ENCODE data around the gene CARHSP1.
"Not testable (repeated sequence)": the region's sequence is repeated elsewhere in the genome, so short reads cannot be mapped to it uniquely, and the experiment has no call there.

Gene CARHSP1

DNA sequence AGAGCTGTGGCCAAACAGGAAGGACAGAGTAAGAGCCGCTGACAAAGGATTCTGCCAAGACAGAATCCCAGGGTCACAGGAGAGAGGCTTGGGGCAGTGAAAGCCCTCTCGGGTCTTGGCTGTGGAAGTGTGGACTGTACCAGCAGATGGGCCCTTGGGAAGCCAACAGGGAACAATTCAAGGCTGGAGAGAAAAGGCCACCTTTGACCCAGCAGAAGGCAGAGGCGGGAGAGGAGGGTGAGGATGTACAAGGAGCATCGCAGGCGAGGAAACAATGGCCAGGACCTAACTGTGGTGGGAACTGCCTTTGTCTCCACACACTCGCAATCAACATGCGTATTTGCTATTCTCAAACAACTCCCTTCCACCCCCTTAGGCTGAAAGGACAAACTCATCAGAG lies 15.7 kb downstream of the CARHSP1 start:
- DNase-seq, result no peak

DNA sequence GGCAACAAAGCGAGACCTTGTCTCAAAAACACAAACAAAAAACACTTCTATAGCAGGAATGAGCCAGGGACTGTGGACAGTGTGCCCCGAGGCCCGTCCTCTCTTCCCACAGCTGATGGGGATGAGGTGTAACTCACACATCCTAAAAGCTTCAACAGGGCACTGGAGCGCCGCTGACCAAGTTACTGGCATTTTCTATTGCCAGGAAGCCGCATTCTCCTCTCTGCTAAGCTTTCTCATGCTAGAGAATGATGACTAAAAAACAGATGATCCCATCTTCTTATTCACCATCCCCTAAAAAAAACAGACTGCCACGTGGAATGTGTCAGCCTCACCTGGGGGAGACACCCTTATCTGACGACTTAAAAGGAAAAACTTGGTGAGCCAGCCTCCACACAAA lies 16.3 kb downstream of the CARHSP1 start:
- no peak for DNase-seq

DNA sequence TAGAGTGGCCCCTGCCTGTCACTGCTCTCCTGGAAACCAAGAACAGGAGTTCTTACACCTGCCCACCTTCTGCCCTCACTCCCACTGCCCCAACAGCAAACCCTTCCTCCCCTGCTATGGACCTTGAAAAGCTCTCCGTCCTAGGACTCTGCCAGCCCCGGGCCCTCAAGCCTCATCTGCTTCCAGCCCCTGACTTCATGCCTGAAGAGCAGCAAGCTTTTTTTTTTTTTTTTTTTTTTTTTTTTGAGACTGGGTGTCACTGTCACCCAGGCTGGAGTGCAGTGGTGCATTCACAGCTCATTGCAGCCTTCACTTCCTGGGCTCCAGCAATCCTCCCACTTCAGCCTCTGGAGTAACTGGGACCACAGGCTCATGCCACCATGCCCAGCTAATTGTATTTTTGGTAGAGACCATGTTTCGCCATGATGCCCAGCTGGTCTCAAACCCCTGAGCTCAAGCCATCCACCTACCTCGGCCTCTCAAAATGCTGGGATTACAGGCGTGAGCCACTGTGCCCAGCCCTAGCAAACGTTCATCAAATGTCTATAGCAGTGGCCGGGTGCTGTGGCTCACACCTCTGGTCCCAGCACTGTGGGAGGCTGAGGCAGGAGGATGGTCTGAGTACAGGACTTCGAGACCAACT lies 16.9 kb downstream of the CARHSP1 start:
- DNase-seq, result no peak

DNA sequence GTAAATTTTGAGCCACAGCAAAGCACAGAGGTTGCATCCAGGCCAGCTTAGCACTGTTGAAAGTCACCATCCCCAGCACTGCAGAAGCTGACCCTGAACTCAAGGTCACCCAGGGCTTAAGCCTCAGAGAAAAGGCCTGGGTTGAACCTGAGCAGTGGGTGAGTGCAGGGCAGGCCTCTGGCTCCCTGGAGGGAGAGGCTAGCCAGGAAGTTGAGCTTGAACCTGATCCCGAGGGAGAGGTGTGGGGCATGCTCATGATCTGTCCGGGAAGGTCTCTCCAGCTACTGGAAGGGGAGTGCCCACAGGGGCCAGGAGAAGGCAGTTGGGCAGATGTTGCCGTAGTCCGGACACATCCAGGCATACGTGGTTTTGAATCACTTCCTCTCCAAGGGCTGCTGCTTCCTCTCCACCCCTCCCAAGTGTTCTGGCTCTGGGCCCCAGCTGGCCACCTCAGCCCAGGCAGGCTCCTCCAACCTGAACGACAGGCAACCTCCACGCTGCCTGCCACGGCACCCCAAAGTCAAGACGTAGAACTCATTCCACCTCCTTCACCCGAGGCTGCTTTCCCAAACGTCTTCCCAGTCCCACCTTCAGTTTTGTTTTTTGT lies 18.4 kb downstream of the CARHSP1 start:
- DNase-seq, result peak; percentile 57

DNA sequence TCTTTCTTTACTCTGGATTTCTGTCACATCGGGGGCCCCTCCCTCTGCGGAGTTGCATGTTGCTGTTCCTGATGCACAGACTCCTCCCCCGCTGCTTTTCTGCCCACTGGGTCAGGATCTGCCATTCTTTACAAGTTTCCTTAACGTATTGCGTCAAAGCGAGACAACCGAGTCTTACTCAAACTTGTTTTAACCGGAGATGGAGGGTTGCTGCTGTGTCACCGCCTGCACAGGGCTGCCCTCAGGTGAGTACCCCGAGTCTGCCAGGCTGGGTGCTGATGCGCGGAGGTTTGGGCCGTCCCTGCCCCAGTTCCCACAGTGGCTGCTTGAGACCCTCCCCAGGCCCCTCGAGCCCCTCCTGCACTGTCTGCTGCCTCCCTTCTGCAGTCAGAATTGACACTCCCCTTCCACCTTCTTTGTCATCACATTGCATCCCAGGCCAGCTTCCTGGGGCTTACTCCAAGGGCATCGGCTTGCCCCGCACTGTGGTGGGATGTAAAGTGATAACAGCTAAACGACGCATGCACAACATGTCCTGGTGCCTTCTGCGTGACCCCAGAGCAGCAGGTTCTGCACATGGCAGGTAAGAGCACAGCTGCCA lies 19.3 kb downstream of the CARHSP1 start:
- no peak for DNase-seq

DNA sequence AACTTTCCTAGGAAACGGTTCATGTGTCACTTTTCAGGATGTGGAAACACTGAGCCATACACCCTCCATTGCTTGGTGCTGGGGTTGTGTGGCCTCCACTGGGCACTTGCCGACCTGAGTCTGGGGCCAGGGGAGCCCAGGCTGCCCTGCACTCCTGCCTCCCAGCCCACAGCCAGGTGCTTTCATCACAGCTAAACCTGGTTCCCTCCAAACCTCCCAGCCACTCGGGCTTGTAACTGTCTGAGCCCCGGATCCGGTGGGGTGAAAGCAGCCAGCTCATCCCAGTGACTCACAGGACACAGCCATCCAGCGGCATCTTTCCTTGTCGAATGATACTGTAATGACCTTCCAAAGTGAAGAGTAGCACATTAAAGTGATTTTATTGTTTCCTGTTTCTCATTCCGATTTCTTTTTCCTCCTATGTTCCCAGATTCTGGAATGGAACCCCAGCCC lies 19.8 kb downstream of the CARHSP1 start:
- DNase-seq, result no peak

DNA sequence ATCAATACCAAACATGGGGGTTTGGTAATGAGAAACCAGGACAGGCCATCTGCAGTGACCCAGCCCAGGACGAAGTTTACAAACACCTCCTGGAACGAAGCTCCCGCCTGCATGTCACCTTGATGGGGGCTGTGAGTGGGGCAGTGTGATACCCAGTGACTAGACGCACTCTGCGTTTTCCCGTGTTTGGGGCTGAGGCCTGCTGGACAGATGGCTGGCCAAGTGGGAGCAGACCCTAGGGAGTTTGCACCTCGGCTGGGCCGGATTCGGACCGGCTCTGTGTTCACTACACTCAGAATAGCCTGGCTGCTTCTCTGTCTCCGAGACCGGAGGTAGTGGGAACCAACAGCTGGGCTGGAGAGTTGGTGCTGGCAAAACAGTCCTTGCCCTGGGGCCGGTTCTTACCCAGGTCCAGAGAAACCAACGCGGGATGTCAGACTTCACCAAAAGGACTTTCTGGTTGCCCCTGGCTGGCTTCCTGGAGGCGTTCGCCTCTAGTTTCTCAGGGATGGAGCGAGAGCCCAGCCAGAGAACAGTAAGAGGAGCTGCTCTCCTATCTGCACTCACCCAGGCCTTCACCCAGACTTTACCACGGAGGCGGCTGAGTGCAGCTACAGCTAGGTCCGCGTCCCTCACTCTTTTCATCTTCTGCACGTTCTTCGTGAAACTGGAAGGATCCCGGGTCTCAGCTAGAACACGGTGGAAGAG lies 20.4 kb downstream of the CARHSP1 start:
- no peak for DNase-seq

DNA sequence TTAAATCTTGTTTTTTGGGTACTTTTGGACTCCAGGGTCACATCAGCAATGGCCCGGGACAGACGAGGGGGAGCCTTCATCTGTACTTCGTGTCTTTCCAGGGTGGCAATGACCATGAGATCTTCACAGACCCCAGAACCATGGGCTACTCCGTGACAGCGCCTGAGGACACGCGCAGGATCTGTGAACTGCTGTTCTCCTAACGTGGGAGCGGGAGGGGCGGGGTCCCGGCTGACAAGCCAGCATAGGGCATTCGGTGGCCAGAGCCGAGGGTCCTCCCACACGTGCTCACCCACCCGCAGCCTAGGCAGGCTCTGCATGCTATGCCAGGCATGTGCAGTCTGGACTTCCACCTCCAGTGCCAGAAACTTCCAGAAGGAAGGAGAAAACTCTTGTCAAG lies 21.2 kb downstream of the CARHSP1 start:
- no peak for DNase-seq

DNA sequence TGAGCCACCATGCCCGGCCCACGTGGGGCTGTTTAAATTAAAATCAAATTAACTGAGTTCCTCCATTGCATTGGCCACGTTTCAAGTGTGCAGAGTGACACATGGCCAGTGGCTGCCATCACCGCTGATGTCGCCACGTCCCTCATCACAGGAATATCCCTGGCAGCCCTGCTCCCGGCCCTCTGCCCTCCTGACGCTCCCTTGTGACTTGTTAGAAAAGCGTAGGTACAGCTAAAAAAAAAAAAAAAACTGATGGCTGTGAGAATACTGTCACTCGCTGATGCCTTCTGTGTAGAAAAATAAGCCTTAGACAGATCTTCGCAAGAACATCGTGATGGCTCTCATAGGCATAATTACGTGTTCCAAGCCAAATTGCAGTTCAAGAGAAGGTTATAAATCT lies 21.7 kb downstream of the CARHSP1 start:
- DNase-seq, result no peak

DNA sequence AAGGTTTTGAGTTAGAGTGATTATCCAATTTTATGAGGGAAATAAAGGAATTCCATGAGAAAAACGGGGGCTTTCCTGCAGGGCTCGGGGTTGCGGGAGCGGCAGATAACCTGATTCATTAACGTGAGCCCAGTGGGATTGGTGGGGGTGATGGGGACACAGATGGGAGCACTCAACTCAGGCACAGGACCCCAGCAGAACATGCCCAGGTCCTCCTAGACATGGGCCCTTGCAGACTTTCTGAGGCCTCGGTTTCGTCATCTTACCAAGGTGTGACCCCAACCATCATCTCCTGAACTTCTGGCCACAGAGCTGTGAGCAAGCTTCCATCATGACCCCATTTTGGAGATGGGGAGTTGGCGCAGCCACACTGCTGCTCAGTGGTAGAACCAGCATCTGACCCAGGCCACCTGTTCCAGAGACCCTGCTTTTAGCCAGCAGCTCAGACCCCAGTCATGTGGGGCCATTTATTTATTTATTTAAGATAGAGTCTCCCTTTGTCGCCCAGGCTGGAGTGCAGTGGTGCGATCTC lies 22.3 kb downstream of the CARHSP1 start:
- no peak for DNase-seq

DNA sequence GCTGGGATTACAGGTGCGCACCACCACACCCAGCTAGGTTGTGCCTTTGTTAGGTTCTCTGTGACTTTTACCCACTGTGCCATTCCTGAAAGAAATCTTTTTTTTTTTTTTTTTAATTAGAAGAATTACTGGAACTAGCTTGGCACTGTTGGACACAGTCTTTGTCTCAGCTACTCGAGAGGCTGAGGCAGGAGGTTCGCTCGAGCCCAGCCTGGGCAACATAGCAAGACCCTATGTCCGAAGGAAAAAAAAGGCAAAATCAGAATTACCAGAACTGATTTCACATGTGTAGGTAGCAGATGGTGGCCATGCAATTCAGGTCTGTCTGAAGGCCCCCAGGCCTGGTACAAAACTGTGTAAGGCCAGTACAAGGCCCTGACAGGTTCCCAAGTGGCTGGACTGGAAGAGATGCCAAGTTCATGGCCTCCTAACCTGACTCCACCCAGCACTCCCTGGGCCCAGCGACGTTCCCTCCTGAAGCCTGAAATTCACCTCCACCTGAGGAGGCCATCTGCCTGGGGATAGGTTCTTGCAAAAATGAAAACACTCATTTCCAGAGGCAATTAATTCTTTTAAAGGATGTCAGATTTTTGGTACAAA lies 23.0 kb downstream of the CARHSP1 start:
- DNase-seq, result no peak

DNA sequence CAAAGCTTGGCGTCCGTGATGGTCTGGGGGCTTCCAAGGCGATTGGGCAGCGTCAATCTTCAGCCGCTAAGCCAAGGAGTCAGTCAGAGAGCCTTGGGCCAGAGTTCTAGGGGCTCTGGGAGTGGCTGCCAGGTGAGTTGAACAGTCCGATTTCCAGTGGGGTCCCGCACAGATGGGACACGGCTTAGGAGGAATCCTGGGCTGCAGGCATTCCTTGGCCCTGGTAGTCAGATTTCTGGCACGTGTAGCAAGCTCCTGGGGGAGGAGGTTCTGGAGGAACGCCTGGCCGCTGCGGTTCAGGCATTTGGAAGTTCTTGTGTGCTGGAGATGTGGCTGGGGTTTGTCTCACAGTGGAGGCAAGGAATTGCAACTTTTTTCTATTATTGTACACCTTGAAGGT lies 25.5 kb downstream of the CARHSP1 start:
- DNase-seq, result not testable (repeated sequence)

DNA sequence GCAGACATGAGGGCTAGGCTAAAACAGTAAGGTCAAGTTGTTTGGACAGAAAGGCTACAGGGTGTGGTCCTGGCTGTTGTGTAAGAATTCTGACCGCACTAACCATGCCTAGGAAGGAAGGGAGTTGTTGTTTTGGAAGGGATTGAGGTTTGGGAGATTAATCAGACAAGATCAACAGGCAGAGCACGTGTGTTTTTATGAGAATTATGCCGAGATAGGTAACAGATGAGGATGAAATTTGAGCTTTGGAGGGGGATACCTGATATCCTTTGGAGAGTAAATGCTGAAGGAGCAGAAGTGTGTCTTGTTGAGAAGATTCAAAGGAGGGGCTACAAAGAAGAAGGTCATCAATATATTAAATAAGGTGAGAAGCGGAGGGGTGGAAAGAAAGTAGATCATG lies 26.8 kb downstream of the CARHSP1 start:
- DNase-seq, result not testable (repeated sequence)

DNA sequence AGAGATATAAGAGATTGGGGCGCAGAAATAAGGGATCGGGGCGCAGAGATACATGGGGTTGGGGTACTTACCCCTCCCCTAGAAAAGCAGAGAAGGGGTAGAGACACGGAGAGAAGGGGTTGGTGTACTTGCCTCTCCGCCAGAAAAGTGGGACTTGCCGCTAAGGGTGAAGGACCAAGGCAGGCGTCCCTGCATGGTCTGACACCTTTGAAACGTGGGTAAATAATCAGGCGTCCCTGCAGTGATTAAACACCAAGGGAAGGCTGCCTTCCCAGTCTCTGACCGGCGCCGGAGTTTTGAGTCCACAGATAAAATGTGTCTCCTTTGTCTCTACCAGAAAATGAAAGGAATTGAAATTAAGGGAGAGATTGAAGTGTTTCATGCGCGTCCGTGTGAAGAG lies 31.2 kb downstream of the CARHSP1 start:
- DNase-seq, result not testable (repeated sequence)

DNA sequence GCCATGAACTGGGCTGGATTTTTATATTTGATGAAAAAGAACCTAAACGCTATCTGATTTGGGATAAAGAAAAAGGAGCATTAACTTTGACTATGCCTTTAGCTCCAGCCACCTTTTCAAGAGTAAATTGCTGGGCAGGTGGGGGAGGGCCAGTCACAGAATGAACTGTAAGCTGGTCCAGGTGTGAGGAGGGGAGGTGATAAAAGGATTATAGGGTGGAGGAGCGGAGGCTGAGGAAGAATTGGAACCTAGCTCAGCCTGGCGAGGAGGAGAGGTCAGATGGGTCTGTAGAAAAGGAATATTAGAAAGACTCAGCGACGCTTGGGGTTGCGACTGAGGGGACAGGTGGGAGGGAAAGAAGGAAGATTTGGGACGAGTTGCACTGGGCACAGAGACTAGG lies 32.0 kb downstream of the CARHSP1 start:
- not testable (repeated sequence) for DNase-seq

DNA sequence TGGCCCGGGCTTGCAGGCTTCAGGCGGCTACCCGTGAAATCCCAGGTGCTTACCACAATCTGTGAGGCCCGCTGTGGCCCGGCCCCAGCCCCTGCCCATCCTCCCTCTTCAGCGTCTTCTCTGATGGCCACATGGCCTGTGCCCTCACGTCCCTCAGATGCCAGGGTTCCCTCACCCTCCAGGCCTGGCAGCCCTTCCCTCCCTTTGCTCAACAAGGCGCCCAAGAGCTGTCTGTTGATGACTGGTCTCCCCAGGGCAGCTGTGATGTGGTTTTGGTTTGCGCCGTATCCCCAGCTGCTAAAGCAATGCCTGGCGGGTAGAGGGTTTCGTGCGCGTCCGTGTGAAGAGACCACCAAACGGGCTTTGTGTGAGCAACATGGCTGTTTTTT lies 36.1 kb downstream of the CARHSP1 start:
- DNase-seq, result no peak

DNA sequence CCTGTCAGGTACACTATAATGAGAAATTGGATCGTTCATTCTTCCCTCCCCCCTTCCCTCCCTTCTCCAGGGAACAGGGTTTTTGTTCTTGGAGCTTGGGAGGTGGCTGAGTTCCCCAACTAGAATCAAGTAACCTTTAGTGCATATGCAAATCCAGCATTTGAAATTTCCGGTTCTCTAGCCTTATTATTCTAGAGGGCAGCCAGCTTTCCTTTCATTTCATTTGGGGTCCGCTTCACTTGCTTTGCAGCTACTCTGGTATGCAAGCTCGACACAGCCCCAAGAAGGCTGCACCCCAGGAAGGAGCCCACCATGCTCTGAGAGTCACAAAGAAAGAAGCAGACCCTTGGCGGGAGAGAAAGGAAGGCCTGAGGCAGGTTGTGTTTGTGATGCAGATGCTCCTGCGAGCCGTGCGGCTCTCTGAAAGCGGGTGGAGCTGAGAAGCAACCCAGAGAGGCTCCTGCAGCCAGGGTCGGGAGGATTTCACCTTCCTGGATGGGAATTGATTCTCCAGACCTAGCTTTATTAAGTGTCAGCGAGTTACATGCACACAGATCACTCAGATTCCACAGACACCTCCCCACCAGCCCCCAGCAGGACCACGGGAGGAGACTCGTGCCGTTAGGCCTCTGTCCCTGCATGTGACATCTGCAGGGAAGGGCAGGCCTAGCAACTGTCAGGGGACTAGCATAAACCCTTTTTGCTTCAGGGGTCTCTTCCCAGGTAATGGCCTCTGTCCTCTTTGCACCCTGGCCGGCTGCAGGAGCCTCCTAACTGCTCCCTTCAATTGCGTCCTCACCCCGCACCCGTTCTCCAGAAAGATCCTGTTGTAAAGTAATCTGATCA lies 36.7 kb downstream of the CARHSP1 start:
- no peak for DNase-seq

DNA sequence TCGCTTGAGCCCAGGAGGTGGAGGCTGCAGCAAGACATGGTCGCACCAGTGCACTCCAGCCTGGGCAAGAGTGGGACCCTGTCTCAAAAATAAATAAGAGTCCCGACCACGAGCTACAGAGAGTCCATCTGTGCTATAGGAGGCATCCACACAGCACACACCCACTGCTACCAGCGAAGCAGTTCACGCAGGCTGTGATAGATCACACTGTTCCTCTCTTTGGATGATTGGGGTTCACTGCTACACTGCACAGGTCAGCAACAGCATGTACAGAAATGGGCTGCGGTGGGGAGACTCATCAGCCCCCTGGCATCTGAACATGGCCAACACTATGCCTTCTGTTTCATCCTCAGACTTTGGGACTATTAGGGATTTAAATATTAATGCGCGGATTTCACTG lies 37.4 kb downstream of the CARHSP1 start:
- no peak for DNase-seq

DNA sequence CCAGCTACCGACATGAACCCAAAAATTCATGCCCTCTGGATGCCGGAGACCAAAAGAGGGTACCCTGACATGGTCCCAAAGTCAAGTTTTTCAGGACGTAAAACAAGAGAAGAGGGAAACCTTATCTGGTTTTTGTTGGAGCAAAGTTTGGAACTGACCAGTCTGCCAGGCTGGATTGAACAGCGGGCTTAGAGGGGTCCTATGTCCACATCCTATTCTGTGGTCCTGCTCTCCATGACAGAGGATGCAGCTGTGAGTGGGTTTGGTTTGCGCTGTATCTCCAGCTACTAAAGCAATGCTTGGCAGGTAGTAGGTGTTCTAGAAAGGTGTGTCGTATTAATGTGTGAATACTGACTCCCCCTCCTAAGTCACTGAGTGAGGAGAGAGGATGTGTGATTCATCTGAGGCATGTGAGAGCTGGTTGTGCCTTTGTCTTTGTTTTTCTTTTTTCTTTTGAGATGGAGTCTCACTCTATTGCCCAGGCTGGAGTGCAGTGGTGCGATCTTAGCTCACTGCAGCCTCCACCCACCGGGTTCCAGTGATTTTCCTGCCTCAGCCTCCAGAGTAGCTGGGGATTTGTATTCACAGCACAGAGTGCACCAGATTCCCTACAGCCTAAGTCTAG lies 40.2 kb downstream of the CARHSP1 start:
- no peak for DNase-seq

DNA sequence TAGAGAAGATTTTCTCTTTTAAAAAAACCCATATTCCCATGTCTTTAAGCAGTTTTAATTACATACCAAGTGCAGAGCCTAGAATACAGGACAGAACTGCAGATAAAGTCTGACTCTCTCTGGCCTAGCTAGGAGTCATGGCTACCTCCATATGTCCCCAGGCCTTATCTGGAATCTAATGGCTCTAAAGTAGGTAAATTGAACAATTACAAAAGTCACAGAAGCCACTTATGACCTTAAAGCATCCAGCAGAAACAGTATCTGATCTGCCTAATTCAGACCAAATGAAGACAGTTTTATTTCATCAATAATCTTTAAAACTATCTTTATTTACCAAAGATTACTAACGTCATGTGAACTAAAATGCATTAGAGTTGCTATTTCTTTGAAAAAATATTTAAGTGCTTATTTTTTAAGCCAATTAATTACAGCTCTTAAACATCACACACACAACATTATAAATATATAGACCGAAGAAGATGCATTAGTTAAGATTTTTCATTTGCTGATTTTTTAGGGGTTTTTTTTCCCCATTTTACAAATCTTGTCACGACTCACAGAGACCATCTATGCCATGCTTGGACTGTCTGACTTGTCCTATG lies 42.4 kb downstream of the CARHSP1 start:
- no peak for DNase-seq

DNA sequence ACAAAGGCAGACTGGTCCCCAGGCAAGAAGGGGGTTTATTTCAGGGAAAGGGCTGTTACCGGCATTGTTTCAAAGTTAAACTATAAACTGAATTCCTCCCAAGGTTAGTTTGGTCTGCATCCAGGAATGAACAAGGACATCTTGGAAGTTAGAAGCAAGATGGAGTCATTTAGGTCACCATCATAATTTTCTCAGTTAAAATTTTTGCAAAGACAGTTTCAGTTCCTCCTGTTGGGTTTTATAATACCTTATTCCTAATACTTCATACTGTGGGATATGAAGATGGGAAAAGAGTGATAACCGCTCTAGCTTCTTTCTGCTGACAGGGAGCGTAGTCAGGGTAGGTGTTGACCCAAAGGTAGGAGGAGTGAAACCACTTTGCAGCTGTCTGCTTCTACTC lies 46.4 kb downstream of the CARHSP1 start:
- no peak for DNase-seq

Data from suppressor macrophage treated with lipopolysaccharide for 4 hours (primary cell).